HCT116 (cell line): Measurements from ENCODE around the gene KNSTRN. TPM values are rescaled to one million over a fixed set of nuclear protein-coding genes. Genes with fewer than 3 reads are reported as not detected.

Source experiments
- ATAC-seq: fragments of 200-7000 bp; cut with Tn5 transposase; 2 replicates; pipeline ENCODE4 v1.9.1; 2020; ENCODE audit warnings: mild to moderate bottlenecking, moderate library complexity
- BruUV-seq: library from RNA; stranded (reverse); fragments of 400-500 nt; replicated peaks from 2 replicates; lab custom pipeline; 2021; lab: Mats Ljungman, UMichigan
- CTCF ChIA-PET: fragments of 300-600 bp; sonication (Branson Sonifier 250); formaldehyde crosslinking; loops from one replicate; lab custom pipeline; 2021; ENCODE audit warnings: antibody characterized with exemption; lab: Charles Lee
- POLR2A ChIA-PET: fragments of 300-600, 350-600 bp; sonication (Branson Sonifier 250); formaldehyde crosslinking; loops from one replicate; lab custom pipeline; 2021; ENCODE audit warnings: antibody characterized with exemption; lab: Charles Lee
- RAD21 ChIA-PET, 2 experiments: fragments of 300-600 bp; sonication (Branson Sonifier 250); formaldehyde crosslinking; loops; one replicate each; lab custom pipeline; 2023; ENCODE audit warnings: low total read pairs in 2 of 2; ENCODE audit not compliant: uncharacterized antibody in 2 of 2, unreplicated experiment in 2 of 2, low non-redundant PET in 1 of 2; lab: Charles Lee
- DNase-seq: peaks from one replicate; pipeline ENCODE4 v3.0.0-alpha.2; 2010; ENCODE audit warnings: low read depth, low spot score
- H2AFZ ChIP-seq: fragments of 200-600 bp; shearing (Covaris generic), sonication (generic); 2 replicates; pipeline ENCODE4 v1.6.1; 2017; ENCODE audit warnings: low read depth, mixed run types, mixed read lengths, antibody characterized with exemption, low read length; ENCODE audit not compliant: poor library complexity, severe bottlenecking
- H3K27ac ChIP-seq: 2 replicates; pipeline ENCODE4 v1.5.1; 2012; ENCODE audit warnings: low read depth, low read length
- H3K27me3 ChIP-seq: fragments of 200-600 bp; sonication (generic); 2 replicates; pipeline ENCODE4 v1.6.1; 2016; ENCODE audit warnings: mixed run types, low read length, mixed read lengths; ENCODE audit not compliant: insufficient read depth
- H3K36me3 ChIP-seq, 2 experiments: fragments of 200-500 bp in 1 of 2; fragments of 200-600 bp in 1 of 2; sonication (Bioruptor generic) in 1 of 2; sonication (generic) in 1 of 2; 2 replicates each; pipeline versions ENCODE4 v1.5.1 to v1.6.1; 2014 to 2016; ENCODE audit warnings: low read length in 2 of 2, inconsistent platforms in 1 of 2, mixed read lengths in 1 of 2, mixed run types in 1 of 2; ENCODE audit not compliant: insufficient read depth in 2 of 2, control insufficient read depth in 1 of 2
- H3K4me1 ChIP-seq, 2 experiments: fragments of 200-600 bp in 1 of 2; sonication (generic) in 1 of 2; 2 replicates each; pipeline versions ENCODE4 v1.5.1 to v1.6.1; 2012 to 2017; ENCODE audit warnings: low read length in 2 of 2, inconsistent platforms in 1 of 2, mild to moderate bottlenecking in 1 of 2, mixed read lengths in 1 of 2, mixed run types in 1 of 2, moderate library complexity in 1 of 2; ENCODE audit not compliant: insufficient read depth in 2 of 2, control insufficient read depth in 1 of 2
- H3K4me2 ChIP-seq: fragments of 200-600 bp; sonication (generic); 2 replicates; pipeline ENCODE4 v1.6.1; 2017; ENCODE audit warnings: mixed run types, low read length, mixed read lengths
- H3K4me3 ChIP-seq, 2 experiments: fragments of 200-600 bp in 1 of 2; sonication (generic) in 1 of 2; replicated peaks in 1 of 2; 2 replicates each; pipeline ENCODE4 v1.5.1; 2011 to 2016; ENCODE audit warnings: low read length in 2 of 2, control low read depth in 1 of 2, low read depth in 1 of 2, mild to moderate bottlenecking in 1 of 2, mixed read lengths in 1 of 2, mixed run types in 1 of 2
- H3K79me2 ChIP-seq: fragments of 200-600 bp; sonication (generic); 2 replicates; pipeline ENCODE4 v1.6.1; 2017; ENCODE audit warnings: mild to moderate bottlenecking, mixed run types, low read length, moderate library complexity, mixed read lengths; ENCODE audit not compliant: insufficient read depth
- H3K9ac ChIP-seq: fragments of 200-600 bp; sonication (generic); 2 replicates; pipeline ENCODE4 v1.6.1; 2016; ENCODE audit warnings: low read length, mixed read lengths
- H3K9me2 ChIP-seq: fragments of 200-600 bp; sonication (generic), shearing (Covaris generic); 2 replicates; pipeline ENCODE4 v1.6.1; 2017; ENCODE audit warnings: mixed run types, mild to moderate bottlenecking, moderate library complexity; ENCODE audit not compliant: insufficient read depth
- H3K9me3 ChIP-seq, 2 experiments: fragments of 200-500 bp in 1 of 2; fragments of 200-600 bp in 1 of 2; sonication (Bioruptor generic) in 1 of 2; sonication (generic) in 1 of 2; 2 replicates each; pipeline ENCODE4 v1.6.1; 2014 to 2017; ENCODE audit warnings: low read length in 2 of 2, mixed read lengths in 2 of 2, inconsistent platforms in 1 of 2, low read depth in 1 of 2, mild to moderate bottlenecking in 1 of 2, mixed run types in 1 of 2, moderate library complexity in 1 of 2; ENCODE audit not compliant: control insufficient read depth in 1 of 2, insufficient read depth in 1 of 2
- H4K20me1 ChIP-seq: fragments of 200-600 bp; sonication (generic), shearing (Covaris generic); 2 replicates; pipeline ENCODE4 v1.6.1; 2017; ENCODE audit warnings: mixed run types, mild to moderate bottlenecking, moderate library complexity; ENCODE audit not compliant: insufficient read depth
- ATF3 ChIP-seq: IDR thresholded peaks from 2 replicates; pipeline ENCODE4 v1.6.1; 2012
- CBX3 ChIP-seq: IDR thresholded peaks from 2 replicates; pipeline ENCODE4 v1.6.1; 2012; ENCODE audit warnings: low read depth
- CEBPB ChIP-seq: IDR thresholded peaks from 2 replicates; pipeline ENCODE4 v1.6.1; 2012; ENCODE audit warnings: low read depth
- CTCF ChIP-seq, 3 experiments: fragments of 200-600 bp in 1 of 3; sonication (generic) in 1 of 3; IDR thresholded peaks in 2 of 3; conservative IDR thresholded peaks in 1 of 3; 2 replicates each; pipeline ENCODE4 v1.5.1; 2012 to 2017; ENCODE audit warnings: low read depth in 2 of 3, low read length in 2 of 3, antibody characterized with exemption in 1 of 3, borderline replicate concordance in 1 of 3, control low read depth in 1 of 3, mild to moderate bottlenecking in 1 of 3, mixed read lengths in 1 of 3, mixed run types in 1 of 3, moderate library complexity in 1 of 3; ENCODE audit not compliant: insufficient read depth in 1 of 3
- EGR1 ChIP-seq: IDR thresholded peaks from 2 replicates; pipeline ENCODE4 v1.6.1; 2012; ENCODE audit warnings: low read depth
- ELF1 ChIP-seq: IDR thresholded peaks from 2 replicates; pipeline ENCODE4 v1.6.1; 2012; ENCODE audit warnings: low read depth, borderline replicate concordance
- EZH2 ChIP-seq: fragments of 200-600 bp; sonication (generic); IDR thresholded peaks from 2 replicates; pipeline ENCODE4 v1.6.1; 2017; ENCODE audit warnings: antibody characterized with exemption, mixed run types
- MAX ChIP-seq: IDR thresholded peaks from 2 replicates; pipeline ENCODE4 v1.6.1; 2012
- POLR2A ChIP-seq: IDR thresholded peaks from 2 replicates; pipeline ENCODE4 v1.7.0; 2011; ENCODE audit warnings: borderline replicate concordance; ENCODE audit not compliant: insufficient read depth, insufficient read length; ENCODE audit errors: extremely low read depth
- RAD21 ChIP-seq: IDR thresholded peaks from 2 replicates; pipeline ENCODE4 v1.6.1; 2012; ENCODE audit warnings: low read depth, mild to moderate bottlenecking
- SIN3A ChIP-seq: IDR thresholded peaks from 2 replicates; pipeline ENCODE4 v1.6.1; 2012; ENCODE audit warnings: low read depth
- SP1 ChIP-seq: IDR thresholded peaks from 2 replicates; pipeline ENCODE4 v1.6.1; 2012; ENCODE audit warnings: low read depth
- TCF7L2 ChIP-seq: IDR thresholded peaks from 2 replicates; pipeline ENCODE4 v1.7.0; 2011; ENCODE audit warnings: borderline replicate concordance, inconsistent platforms; ENCODE audit not compliant: insufficient read depth, insufficient read length; ENCODE audit errors: extremely low read depth
- YY1 ChIP-seq: IDR thresholded peaks from 2 replicates; pipeline ENCODE4 v1.6.1; 2011; ENCODE audit warnings: low read length, low read depth, moderate library complexity, mild to moderate bottlenecking; ENCODE audit not compliant: insufficient replicate concordance; ENCODE audit errors: extremely low read depth
- ZFX ChIP-seq: fragments of 450-650 bp; IDR thresholded peaks from 2 replicates; pipeline ENCODE4 v1.6.1; 2017
- ZNF274 ChIP-seq: fragments of 200-500 bp; sonication (Bioruptor generic); IDR thresholded peaks from 2 replicates; pipeline ENCODE4 v1.6.1; 2014; ENCODE audit warnings: mild to moderate bottlenecking, low read depth, low read length, inconsistent platforms
- intact Hi-C: fragments of 100-400 bp; cut with micrococcal nuclease; formaldehyde crosslinking; loops from 2 replicates; pipeline ENCODE4 v1.10.0; 2022
- total RNA-seq: library from RNA; stranded (reverse); gene quantifications from one replicate; pipeline ENCODE4 v1.2.1, GENCODE V29; 2021; ENCODE audit not compliant: unreplicated experiment
- TF ChIP-seq, protein P1 (sequence below): IDR thresholded peaks from 2 replicates; pipeline ENCODE4 v1.6.1; 2011; ENCODE audit warnings: mild to moderate bottlenecking, low read length, moderate library complexity; ENCODE audit not compliant: insufficient replicate concordance; ENCODE audit errors: extremely low read depth
- TF ChIP-seq, protein P2 (sequence below): IDR thresholded peaks from 2 replicates; pipeline ENCODE4 v1.6.1; 2012; ENCODE audit warnings: low read depth

KNSTRN gene
- total RNA-seq, 1 experiment from 2014 or later: 84.1 TPM

DNA sequence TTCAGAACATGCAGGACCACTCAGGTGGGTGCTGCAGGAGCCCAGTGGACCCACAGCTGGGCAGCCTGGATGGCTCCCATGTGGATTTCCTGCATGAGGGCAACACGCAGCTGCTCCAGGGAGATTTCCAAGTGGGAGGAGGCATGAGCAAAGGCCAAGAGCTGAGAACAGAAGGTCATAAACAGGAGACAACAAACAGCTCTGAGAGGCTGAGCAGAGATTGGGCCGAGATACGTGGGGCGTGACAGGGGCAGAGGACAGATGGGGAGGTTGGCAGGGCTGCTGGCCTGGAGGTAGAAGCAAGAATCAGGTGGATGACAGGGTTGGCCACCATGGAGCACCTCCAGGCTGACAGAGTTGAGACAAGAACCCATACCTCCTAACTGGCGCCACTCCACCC, 28.8 kb upstream of the KNSTRN start:
- ChIA-PET RAD21 (no interaction called here), CTCF (interaction anchor here (1.4 to 5.2 kb wide), 2 partner anchors 10 to 13 kb away, joined by 4 to 22 read pairs; partner anchors contain the start of gene CCDC9B), POLR2A (no interaction called here)
- Histone ChIP-seq H3K9ac (no peak overlapping the region), H3K9me3 (no peaks in the 10 kb centered on the region), H2AFZ (no peak overlapping the region), H3K4me1 (peaks cover 13 to 29% of the 10 kb centered on the region in 2 experiments), H3K4me3 (no peak overlapping the region), H3K27me3 (no peaks in the 10 kb centered on the region), H3K9me2 (no peaks in the 10 kb centered on the region), H3K4me2 (peak overlapping the region; percentile 46), H4K20me1 (no peaks in the 10 kb centered on the region), H3K27ac (no peak overlapping the region; the same call in 1 of the 2 replicates), H3K79me2 (no peaks in the 10 kb centered on the region)
- intact Hi-C loops: no loop called here
- no peak for ATAC-seq
- BruUV-seq: no TSS peak
- TF ChIP-seq, protein P1, sequence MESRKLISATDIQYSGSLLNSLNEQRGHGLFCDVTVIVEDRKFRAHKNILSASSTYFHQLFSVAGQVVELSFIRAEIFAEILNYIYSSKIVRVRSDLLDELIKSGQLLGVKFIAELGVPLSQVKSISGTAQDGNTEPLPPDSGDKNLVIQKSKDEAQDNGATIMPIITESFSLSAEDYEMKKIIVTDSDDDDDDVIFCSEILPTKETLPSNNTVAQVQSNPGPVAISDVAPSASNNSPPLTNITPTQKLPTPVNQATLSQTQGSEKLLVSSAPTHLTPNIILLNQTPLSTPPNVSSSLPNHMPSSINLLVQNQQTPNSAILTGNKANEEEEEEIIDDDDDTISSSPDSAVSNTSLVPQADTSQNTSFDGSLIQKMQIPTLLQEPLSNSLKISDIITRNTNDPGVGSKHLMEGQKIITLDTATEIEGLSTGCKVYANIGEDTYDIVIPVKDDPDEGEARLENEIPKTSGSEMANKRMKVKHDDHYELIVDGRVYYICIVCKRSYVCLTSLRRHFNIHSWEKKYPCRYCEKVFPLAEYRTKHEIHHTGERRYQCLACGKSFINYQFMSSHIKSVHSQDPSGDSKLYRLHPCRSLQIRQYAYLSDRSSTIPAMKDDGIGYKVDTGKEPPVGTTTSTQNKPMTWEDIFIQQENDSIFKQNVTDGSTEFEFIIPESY: no peak
- TF ChIP-seq CBX3 (no peak), SIN3A (no peak), RAD21 (no peak), ZFX (no peak), SP1 (no peak), ELF1 (no peak), POLR2A (no peak), YY1 (no peak), ZNF274 (no peak), TCF7L2 (no peak), ATF3 (no peak), EGR1 (no peak), CTCF (IDR thresholded peaks at IDR 0.05 in 2 of 3, conservative IDR thresholded peaks at IDR 0.05 in 1 of 3; ENCODE audit: borderline replicate concordance in 1 of 3, insufficient read depth in 1 of 3, low read depth in 2 of 3, low read length in 2 of 3) (no peak), MAX (no peak), CEBPB (no peak), EZH2 (no peak)
- TF ChIP-seq, protein P2, sequence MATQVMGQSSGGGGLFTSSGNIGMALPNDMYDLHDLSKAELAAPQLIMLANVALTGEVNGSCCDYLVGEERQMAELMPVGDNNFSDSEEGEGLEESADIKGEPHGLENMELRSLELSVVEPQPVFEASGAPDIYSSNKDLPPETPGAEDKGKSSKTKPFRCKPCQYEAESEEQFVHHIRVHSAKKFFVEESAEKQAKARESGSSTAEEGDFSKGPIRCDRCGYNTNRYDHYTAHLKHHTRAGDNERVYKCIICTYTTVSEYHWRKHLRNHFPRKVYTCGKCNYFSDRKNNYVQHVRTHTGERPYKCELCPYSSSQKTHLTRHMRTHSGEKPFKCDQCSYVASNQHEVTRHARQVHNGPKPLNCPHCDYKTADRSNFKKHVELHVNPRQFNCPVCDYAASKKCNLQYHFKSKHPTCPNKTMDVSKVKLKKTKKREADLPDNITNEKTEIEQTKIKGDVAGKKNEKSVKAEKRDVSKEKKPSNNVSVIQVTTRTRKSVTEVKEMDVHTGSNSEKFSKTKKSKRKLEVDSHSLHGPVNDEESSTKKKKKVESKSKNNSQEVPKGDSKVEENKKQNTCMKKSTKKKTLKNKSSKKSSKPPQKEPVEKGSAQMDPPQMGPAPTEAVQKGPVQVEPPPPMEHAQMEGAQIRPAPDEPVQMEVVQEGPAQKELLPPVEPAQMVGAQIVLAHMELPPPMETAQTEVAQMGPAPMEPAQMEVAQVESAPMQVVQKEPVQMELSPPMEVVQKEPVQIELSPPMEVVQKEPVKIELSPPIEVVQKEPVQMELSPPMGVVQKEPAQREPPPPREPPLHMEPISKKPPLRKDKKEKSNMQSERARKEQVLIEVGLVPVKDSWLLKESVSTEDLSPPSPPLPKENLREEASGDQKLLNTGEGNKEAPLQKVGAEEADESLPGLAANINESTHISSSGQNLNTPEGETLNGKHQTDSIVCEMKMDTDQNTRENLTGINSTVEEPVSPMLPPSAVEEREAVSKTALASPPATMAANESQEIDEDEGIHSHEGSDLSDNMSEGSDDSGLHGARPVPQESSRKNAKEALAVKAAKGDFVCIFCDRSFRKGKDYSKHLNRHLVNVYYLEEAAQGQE: no peak
- TF ChIP-seq, all 23 proteins: peak for 0
- no peaks in the 10 kb centered on the region for H3K36me3 ChIP-seq
- no peak for DNase-seq
